GM23338 (cell line): ENCODE measurements around the gene PARVB. TPM values are rescaled to one million over a fixed set of nuclear protein-coding genes. Genes with fewer than 3 reads are reported as not detected.

Experiments used
- ATAC-seq: fragments of 200-7000 bp; cut with Tn5 transposase; 3 replicates; pipeline ENCODE4 v1.9.1; 2020
- DNase-seq: peaks from one replicate; pipeline ENCODE4 v3.0.0-alpha.2; 2015; ENCODE audit warnings: low spot score
- H2AFZ ChIP-seq: fragments of 200-600 bp; sonication (generic); 2 replicates; pipeline ENCODE4 v1.8.0; 2016; ENCODE audit warnings: antibody characterized with exemption, mild to moderate bottlenecking, moderate library complexity
- H3F3A ChIP-seq: fragments of 200-600 bp; sonication (generic); replicated peaks from 2 replicates; pipeline ENCODE4 v1.8.0; 2017; ENCODE audit warnings: antibody characterized with exemption, mixed run types, low read depth
- H3K27ac ChIP-seq: fragments of 200-600 bp; sonication (generic); 2 replicates; pipeline ENCODE4 v1.6.1; 2016; ENCODE audit warnings: low read depth
- H3K27me3 ChIP-seq: fragments of 200-600 bp; sonication (generic); 2 replicates; pipeline ENCODE4 v1.8.0; 2016; ENCODE audit warnings: mild to moderate bottlenecking, mixed run types, moderate library complexity; ENCODE audit not compliant: insufficient read depth
- H3K36me3 ChIP-seq: fragments of 200-600 bp; sonication (generic); 2 replicates; pipeline ENCODE4 v1.8.0; 2016; ENCODE audit warnings: mild to moderate bottlenecking; ENCODE audit not compliant: insufficient read depth
- H3K4me1 ChIP-seq: fragments of 200-600 bp; sonication (generic); 2 replicates; pipeline ENCODE4 v1.8.0; 2016; ENCODE audit warnings: mild to moderate bottlenecking, moderate library complexity; ENCODE audit not compliant: insufficient read depth
- H3K4me2 ChIP-seq: fragments of 200-600 bp; sonication (generic); 2 replicates; pipeline ENCODE4 v1.7.1; 2017; ENCODE audit warnings: mixed run types
- H3K4me3 ChIP-seq: fragments of 200-600 bp; sonication (generic); 2 replicates; pipeline ENCODE4 v1.6.1; 2016; ENCODE audit warnings: mixed run types
- H3K79me2 ChIP-seq: fragments of 200-600 bp; sonication (generic); replicated peaks from 2 replicates; pipeline ENCODE4 v1.8.0; 2017; ENCODE audit warnings: mild to moderate bottlenecking; ENCODE audit not compliant: insufficient read depth
- H3K9me2 ChIP-seq: fragments of 200-600 bp; sonication (generic); 2 replicates; pipeline ENCODE4 v1.8.0; 2017; ENCODE audit not compliant: insufficient read depth
- H4K20me1 ChIP-seq: fragments of 200-600 bp; sonication (generic); replicated peaks from 2 replicates; pipeline ENCODE4 v1.8.0; 2017; ENCODE audit warnings: mild to moderate bottlenecking; ENCODE audit not compliant: insufficient read depth
- H3K27ac Mint-ChIP-seq: 2 replicates; pipeline ENCODE4 v1.8.0; 2020; ENCODE audit warnings: inconsistent platforms, mild to moderate bottlenecking, moderate library complexity, mixed read lengths
- H3K27me3 Mint-ChIP-seq: 3 replicates; pipeline ENCODE4 v1.8.0; 2022; ENCODE audit warnings: low read depth, mild to moderate bottlenecking, moderate library complexity, mixed read lengths, inconsistent platforms; ENCODE audit not compliant: insufficient read depth, poor library complexity
- H3K36me3 Mint-ChIP-seq: 3 replicates; pipeline ENCODE4 v1.8.0; 2021; ENCODE audit warnings: low read depth, mild to moderate bottlenecking, inconsistent platforms, moderate library complexity, mixed read lengths
- H3K4me1 Mint-ChIP-seq: 3 replicates; pipeline ENCODE4 v1.8.0; 2020; ENCODE audit warnings: mild to moderate bottlenecking, inconsistent platforms, mixed read lengths
- H3K4me3 Mint-ChIP-seq: 3 replicates; pipeline ENCODE4 v1.8.0; 2021; ENCODE audit warnings: moderate library complexity, mild to moderate bottlenecking, inconsistent platforms, mixed read lengths
- H3K9me3 Mint-ChIP-seq: 3 replicates; pipeline ENCODE4 v1.8.0; 2020; ENCODE audit warnings: moderate library complexity, mild to moderate bottlenecking, inconsistent platforms, mixed read lengths
- JUNB ChIP-seq: IDR thresholded peaks from one replicate; pipeline ENCODE4 v1.6.1; 2016; ENCODE audit warnings: antibody characterized with exemption; ENCODE audit not compliant: unreplicated experiment
- NANOG ChIP-seq: IDR thresholded peaks from 2 replicates; pipeline ENCODE4 v1.6.1; 2016; ENCODE audit warnings: antibody characterized with exemption, borderline replicate concordance
- STAT1 ChIP-seq: IDR thresholded peaks from one replicate; pipeline ENCODE4 v1.6.1; 2016; ENCODE audit warnings: antibody characterized with exemption; ENCODE audit not compliant: unreplicated experiment
- ZNF114 ChIP-seq: fragments of 250-450 bp; sonication (Bioruptor Pico); IDR thresholded peaks from 2 replicates; pipeline ENCODE4 v1.5.0; 2020; ENCODE audit warnings: mild to moderate bottlenecking, moderate library complexity
- ZNF331 ChIP-seq: fragments of 250-450 bp; sonication (Bioruptor Pico); IDR thresholded peaks from 2 replicates; pipeline ENCODE4 v1.5.0; 2020; ENCODE audit warnings: low read depth, mild to moderate bottlenecking, moderate library complexity
- polyA plus RNA-seq: library from polyadenylated mRNA; unstranded; fragments of >200 nt; fragmentation: Nextera tagmentation; extraction: Ambion mirVana; gene quantifications from 2 replicates; pipeline ENCODE4 v1.2.1, GENCODE V29; 2016
- total RNA-seq: library from RNA; depleted of rRNA; stranded (reverse); fragments of >200 nt; shearing (Covaris generic); gene quantifications from 2 replicates; pipeline ENCODE4 v1.2.3, GENCODE V29; 2014
- TF ChIP-seq, protein P1 (sequence below): fragments of 250-450 bp; sonication (Bioruptor Pico); IDR thresholded peaks from 2 replicates; pipeline ENCODE4 v1.5.0; 2020; ENCODE audit warnings: mild to moderate bottlenecking, moderate library complexity
- TF ChIP-seq, protein P2 (sequence below), 2 experiments: fragments of 200-600 bp in 1 of 2; sonication (generic) in 1 of 2; conservative IDR thresholded peaks; 2 replicates each; pipeline versions ENCODE4 v1.5.1 to v1.6.1; 2016 to 2017; ENCODE audit warnings: antibody characterized with exemption in 2 of 2, low read depth in 2 of 2, mild to moderate bottlenecking in 2 of 2, moderate library complexity in 1 of 2

The PARVB gene
- total and polyA plus RNA-seq, 2 experiments from 2014 or later: 4.3 to 7.7 TPM

DNA sequence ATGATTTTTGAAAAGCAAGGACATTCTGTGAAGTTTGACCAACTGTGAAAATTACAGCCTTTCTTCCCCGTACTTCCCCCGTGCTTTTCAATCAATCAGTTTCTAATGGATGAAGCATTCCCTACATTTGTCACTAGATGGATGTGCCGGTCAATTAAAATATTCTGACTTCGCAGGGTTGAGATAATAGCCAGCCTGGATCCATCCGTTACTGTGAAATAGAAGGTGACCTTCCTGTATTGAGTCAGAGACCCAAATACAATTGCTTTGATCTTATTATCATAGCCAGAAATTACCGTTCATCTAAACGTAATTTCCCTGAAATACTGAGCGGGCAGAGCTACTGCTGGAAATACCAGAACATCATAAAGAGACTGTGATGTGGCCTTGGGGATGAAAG lies 21.1 kb upstream of the PARVB start (continued):
- TF ChIP-seq, protein P1, sequence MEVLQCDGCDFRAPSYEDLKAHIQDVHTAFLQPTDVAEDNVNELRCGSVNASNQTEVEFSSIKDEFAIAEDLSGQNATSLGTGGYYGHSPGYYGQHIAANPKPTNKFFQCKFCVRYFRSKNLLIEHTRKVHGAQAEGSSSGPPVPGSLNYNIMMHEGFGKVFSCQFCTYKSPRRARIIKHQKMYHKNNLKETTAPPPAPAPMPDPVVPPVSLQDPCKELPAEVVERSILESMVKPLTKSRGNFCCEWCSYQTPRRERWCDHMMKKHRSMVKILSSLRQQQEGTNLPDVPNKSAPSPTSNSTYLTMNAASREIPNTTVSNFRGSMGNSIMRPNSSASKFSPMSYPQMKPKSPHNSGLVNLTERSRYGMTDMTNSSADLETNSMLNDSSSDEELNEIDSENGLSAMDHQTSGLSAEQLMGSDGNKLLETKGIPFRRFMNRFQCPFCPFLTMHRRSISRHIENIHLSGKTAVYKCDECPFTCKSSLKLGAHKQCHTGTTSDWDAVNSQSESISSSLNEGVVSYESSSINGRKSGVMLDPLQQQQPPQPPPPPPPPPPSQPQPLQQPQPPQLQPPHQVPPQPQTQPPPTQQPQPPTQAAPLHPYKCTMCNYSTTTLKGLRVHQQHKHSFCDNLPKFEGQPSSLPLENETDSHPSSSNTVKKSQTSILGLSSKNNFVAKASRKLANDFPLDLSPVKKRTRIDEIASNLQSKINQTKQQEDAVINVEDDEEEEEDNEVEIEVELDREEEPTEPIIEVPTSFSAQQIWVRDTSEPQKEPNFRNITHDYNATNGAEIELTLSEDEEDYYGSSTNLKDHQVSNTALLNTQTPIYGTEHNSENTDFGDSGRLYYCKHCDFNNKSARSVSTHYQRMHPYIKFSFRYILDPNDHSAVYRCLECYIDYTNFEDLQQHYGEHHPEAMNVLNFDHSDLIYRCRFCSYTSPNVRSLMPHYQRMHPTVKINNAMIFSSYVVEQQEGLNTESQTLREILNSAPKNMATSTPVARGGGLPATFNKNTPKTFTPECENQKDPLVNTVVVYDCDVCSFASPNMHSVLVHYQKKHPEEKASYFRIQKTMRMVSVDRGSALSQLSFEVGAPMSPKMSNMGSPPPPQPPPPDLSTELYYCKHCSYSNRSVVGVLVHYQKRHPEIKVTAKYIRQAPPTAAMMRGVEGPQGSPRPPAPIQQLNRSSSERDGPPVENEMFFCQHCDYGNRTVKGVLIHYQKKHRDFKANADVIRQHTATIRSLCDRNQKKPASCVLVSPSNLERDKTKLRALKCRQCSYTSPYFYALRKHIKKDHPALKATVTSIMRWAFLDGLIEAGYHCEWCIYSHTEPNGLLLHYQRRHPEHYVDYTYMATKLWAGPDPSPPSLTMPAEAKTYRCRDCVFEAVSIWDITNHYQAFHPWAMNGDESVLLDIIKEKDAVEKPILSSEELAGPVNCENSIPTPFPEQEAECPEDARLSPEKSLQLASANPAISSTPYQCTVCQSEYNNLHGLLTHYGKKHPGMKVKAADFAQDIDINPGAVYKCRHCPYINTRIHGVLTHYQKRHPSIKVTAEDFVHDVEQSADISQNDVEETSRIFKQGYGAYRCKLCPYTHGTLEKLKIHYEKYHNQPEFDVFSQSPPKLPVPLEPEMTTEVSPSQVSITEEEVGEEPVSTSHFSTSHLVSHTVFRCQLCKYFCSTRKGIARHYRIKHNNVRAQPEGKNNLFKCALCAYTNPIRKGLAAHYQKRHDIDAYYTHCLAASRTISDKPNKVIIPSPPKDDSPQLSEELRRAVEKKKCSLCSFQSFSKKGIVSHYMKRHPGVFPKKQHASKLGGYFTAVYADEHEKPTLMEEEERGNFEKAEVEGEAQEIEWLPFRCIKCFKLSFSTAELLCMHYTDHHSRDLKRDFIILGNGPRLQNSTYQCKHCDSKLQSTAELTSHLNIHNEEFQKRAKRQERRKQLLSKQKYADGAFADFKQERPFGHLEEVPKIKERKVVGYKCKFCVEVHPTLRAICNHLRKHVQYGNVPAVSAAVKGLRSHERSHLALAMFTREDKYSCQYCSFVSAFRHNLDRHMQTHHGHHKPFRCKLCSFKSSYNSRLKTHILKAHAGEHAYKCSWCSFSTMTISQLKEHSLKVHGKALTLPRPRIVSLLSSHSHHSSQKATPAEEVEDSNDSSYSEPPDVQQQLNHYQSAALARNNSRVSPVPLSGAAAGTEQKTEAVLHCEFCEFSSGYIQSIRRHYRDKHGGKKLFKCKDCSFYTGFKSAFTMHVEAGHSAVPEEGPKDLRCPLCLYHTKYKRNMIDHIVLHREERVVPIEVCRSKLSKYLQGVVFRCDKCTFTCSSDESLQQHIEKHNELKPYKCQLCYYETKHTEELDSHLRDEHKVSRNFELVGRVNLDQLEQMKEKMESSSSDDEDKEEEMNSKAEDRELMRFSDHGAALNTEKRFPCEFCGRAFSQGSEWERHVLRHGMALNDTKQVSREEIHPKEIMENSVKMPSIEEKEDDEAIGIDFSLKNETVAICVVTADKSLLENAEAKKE (CRISPR knock-in tag): no peak
- TF ChIP-seq NANOG (no peak), STAT1 (no peak), ZNF114 (CRISPR knock-in tag) (no peak), JUNB (no peak)

DNA sequence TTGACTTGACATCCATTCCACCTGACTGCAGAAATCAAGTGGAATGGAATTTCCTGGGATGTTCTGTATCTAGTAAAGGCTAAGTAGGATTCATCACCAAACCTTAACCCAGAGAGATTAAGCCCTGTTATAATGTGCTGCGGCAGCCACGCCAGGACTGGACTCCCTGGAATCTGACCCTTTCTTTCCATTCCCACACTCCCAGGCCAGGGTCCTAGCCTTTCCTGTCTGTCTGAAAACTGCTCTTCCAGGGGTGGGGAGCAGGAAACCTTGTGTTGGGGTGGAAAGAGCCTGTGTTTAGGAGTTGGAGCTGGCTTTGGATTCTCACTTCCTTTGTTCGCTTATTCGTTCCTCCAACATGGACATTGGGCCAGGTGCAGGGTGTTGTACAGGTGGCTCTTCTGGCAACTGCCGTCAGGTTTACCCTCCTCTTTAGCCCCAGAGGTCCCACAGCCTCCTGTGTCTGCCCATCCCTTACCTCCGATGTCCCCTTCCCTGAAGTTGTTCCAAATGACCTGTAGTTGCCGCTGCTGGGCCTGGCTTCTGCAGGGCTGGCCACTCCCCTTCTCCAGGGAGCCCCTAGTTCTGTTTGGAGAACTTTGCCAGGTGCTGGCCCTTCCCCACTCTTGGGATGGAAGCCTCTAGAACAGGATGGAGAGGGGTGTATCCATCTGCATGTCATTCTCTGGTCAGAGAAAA lies 20.5 kb upstream of the PARVB start:
- Histone ChIP-seq H3K79me2 (no peaks in the 10 kb centered on the region), H3K4me3 (no peak overlapping the region), H3K27ac (no peak overlapping the region), H3K4me1 (no peaks in the 10 kb centered on the region; the same call in 1 of the 2 replicates), H3F3A (no peaks in the 10 kb centered on the region), H3K36me3 (no peaks in the 10 kb centered on the region), H4K20me1 (no peaks in the 10 kb centered on the region; the same call in 1 of the 2 replicates), H3K4me2 (no peak overlapping the region), H3K9me2 (no peaks in the 10 kb centered on the region), H3K27me3 (no peaks in the 10 kb centered on the region), H2AFZ (no peak overlapping the region)
- no peak overlapping the region for H3K4me3 Mint-ChIP-seq
- peaks cover 21% of the 10 kb centered on the region for H3K36me3 Mint-ChIP-seq
- H3K4me1 Mint-ChIP-seq: peaks cover 2% of the 10 kb centered on the region
- H3K27me3 Mint-ChIP-seq: peaks cover 4% of the 10 kb centered on the region
- DNase-seq (peak; percentile 70), ATAC-seq (peak; percentile 96)
- H3K27ac Mint-ChIP-seq: no peak overlapping the region
- TF ChIP-seq, protein P2, sequence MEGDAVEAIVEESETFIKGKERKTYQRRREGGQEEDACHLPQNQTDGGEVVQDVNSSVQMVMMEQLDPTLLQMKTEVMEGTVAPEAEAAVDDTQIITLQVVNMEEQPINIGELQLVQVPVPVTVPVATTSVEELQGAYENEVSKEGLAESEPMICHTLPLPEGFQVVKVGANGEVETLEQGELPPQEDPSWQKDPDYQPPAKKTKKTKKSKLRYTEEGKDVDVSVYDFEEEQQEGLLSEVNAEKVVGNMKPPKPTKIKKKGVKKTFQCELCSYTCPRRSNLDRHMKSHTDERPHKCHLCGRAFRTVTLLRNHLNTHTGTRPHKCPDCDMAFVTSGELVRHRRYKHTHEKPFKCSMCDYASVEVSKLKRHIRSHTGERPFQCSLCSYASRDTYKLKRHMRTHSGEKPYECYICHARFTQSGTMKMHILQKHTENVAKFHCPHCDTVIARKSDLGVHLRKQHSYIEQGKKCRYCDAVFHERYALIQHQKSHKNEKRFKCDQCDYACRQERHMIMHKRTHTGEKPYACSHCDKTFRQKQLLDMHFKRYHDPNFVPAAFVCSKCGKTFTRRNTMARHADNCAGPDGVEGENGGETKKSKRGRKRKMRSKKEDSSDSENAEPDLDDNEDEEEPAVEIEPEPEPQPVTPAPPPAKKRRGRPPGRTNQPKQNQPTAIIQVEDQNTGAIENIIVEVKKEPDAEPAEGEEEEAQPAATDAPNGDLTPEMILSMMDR (conservative IDR thresholded peaks at IDR 0.05; ENCODE audit: low read depth in 2 of 2): peak; percentile 26 to 59
- no peak for TF ChIP-seq ZNF331 (CRISPR knock-in tag)
- H3K9me3 Mint-ChIP-seq: peaks cover 3% of the 10 kb centered on the region; the same call in 2 of the 3 replicates
